Heart left ventricle (tissue), 16 donors: ENCODE results near the gene SORT1. TPM values are rescaled to one million over a fixed set of nuclear protein-coding genes. Genes with fewer than 3 reads are reported as not detected.

Experiments
- ATAC-seq, 4 donors: fragments of 200-7000 bp; cut with Tn5 transposase; one replicate each; pipeline ENCODE4 v1.9.1; 2020 to 2022; ENCODE audit warnings: moderate library complexity in 4 of 4, mild to moderate bottlenecking in 3 of 4, moderate number of reproducible peaks in 1 of 4
- DNase-seq, 5 donors: peaks; one replicate each; pipeline ENCODE4 v3.0.0-alpha.2; 2020
- H3K27ac ChIP-seq, 12 donors: fragments of 200-600 bp; sonication (generic) in 4 of 12; one replicate each; pipeline versions ENCODE4 v1.5.0 to v1.8.0; 2016 to 2022; ENCODE audit warnings: mild to moderate bottlenecking in 2 of 12
- H3K27me3 ChIP-seq, 9 donors: fragments of 200-600 bp; sonication (generic) in 2 of 9; one replicate each; pipeline versions ENCODE4 v1.5.1 to v1.8.0; 2016 to 2022; ENCODE audit warnings: mild to moderate bottlenecking in 3 of 9
- H3K36me3 ChIP-seq, 9 donors: fragments of 200-600 bp; sonication (generic) in 2 of 9; one replicate each; pipeline versions ENCODE4 v1.5.0 to v1.8.0; 2018 to 2022; ENCODE audit warnings: mild to moderate bottlenecking in 2 of 9
- H3K4me1 ChIP-seq, 12 donors: fragments of 200-600 bp; sonication (generic) in 4 of 12; one replicate each; pipeline versions ENCODE4 v1.5.0 to v1.8.0; 2016 to 2022; ENCODE audit warnings: mild to moderate bottlenecking in 3 of 12
- H3K4me3 ChIP-seq, 12 donors: fragments of 200-600 bp; sonication (generic) in 4 of 12; one replicate each; pipeline versions ENCODE4 v1.5.0 to v1.8.0; 2017 to 2022; ENCODE audit warnings: mild to moderate bottlenecking in 9 of 12, moderate library complexity in 4 of 12
- H3K9me3 ChIP-seq, 12 donors: fragments of 200-600 bp; sonication (generic) in 4 of 12; one replicate each; pipeline versions ENCODE4 v1.5.0 to v1.8.0; 2016 to 2022; ENCODE audit warnings: mild to moderate bottlenecking in 1 of 12
- POLR2A ChIP-seq, 2 donors: fragments of 450-650 bp; IDR thresholded peaks; one replicate each; pipeline ENCODE4 v1.6.1; 2017; ENCODE audit warnings: antibody characterized with exemption in 2 of 2, mild to moderate bottlenecking in 2 of 2, moderate library complexity in 2 of 2
- WGBS, 4 donors: extraction: QIAGEN DNeasy Blood & Tissue Kit in 2 of 4; methylation state at CpG; one replicate each; pipeline versions ENCODE4 v1.1.5 to v1.1.7; 2013 to 2018; 5-methylcytosine and 5-hydroxymethylcytosine counted together
- intact Hi-C, 10 donors: fragments of 100-400 bp; cut with DNase I; formaldehyde crosslinking; loops; one replicate each; pipeline versions ENCODE4 v1.11.1 to v1.14.2; 2022
- polyA plus RNA-seq, 2 donors: library from polyadenylated mRNA; stranded (reverse); fragments of 200-250 nt; gene quantifications; one replicate each; pipeline ENCODE4 v1.2.3, GENCODE V29; 2013
- total RNA-seq, 9 donors: library from RNA; depleted of rRNA in 2 of 9; stranded (reverse); fragments of >200 nt in 2 of 9; fragmentation: NEBNext Ultra II Directional in 3 of 9; extraction: Animal tissue kit (Norgen Biotek cat#: 25700) in 3 of 9; gene quantifications; one replicate each; pipeline versions ENCODE4 v1.1.0 to v1.2.4, GENCODE V29; 2016 to 2023
- TF ChIP-seq, protein P1 (sequence below), 12 donors: fragments of 200-600 bp; sonication (generic) in 4 of 12; IDR thresholded peaks; one replicate each; pipeline versions ENCODE4 v1.5.0 to v1.8.0; 2018 to 2022; ENCODE audit warnings: antibody characterized with exemption in 12 of 12, mild to moderate bottlenecking in 5 of 12
- donor health status: ischemic (EF 13 %, LVEDD 7.1; RV severe dilation, severe dysfunction).
- donor health status: healthy with polysubstance abuse.
- donor health status: DM: no; HTN: yes; CAD: no.
- donor health status: DM: no; HTN: no; CAD: no.
- donor health status: ischemic (EF 25% LVEDD 6.9; RV normal size, moderate dysfunction).
- donor health status: ischemic (EF 25% LVEDD 5.7; RV mildly dilated, moderate dysfunction).
- donor health status: healthy.
- donor health status: DM: yes; HTN: yes; CAD: no.
- donor health status: ischemic (EF 35%, LVEDD 5.7; RV mildly dilated, moderate dysfunction).
- donor health status: nonischemic (EF 11% LVEDD 7.7; RV severe dilation, severe dysfunction).
- donor health status: DM: yes; HTN: yes; CAD: no.
- donor health status: PGD.
- donor health status: ischemic (EF 29% LVEDD 5.4; RV normal size, mild dysfunction).
- donor health status: nonischemic (EF 23%, LVEDD 6.1; RV moderate dilation, normal function).

SORT1 gene
- total and polyA plus RNA-seq, 11 donors = 36.9 to 346 (median 145) TPM

DNA sequence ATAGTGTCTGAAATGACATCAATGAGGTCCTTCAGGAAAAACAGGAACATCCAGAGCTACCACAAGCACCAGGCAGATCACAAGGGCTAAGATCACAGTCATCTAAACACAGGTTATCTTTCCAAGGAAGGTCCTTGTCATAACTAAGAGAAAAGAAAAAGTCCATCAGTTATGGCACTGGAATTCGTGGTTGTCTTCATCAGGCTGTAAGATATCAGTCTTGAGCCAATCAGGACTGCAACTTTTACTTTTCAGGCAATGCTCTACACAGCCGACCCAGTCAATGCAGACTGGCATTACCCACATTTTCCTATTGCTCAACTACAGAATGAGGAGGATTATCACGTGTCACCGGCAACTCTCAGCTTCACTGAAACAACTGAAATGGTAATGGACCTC, 26.4 kb downstream of the SORT1 start:
- ATAC-seq (peak; percentile 60 to 88 (median 82)), DNase-seq (peak in 1 of 5 donors; percentile 33)
- H3K27me3 ChIP-seq = no peaks in the 10 kb centered on the region
- peaks cover 0 to 60% (median 29%) of the 10 kb centered on the region in 12 donors for H3K4me1 ChIP-seq
- H3K27ac ChIP-seq = peak overlapping the region; percentile 48 to 86 (median 75)
- no peaks in the 10 kb centered on the region for H3K9me3 ChIP-seq
- peak overlapping the region in 5 of 12 donors; percentile 7 to 18 (median 16) for H3K4me3 ChIP-seq
- no peak for TF ChIP-seq POLR2A (IDR thresholded peaks at IDR 0.05)
- TF ChIP-seq, protein P1, sequence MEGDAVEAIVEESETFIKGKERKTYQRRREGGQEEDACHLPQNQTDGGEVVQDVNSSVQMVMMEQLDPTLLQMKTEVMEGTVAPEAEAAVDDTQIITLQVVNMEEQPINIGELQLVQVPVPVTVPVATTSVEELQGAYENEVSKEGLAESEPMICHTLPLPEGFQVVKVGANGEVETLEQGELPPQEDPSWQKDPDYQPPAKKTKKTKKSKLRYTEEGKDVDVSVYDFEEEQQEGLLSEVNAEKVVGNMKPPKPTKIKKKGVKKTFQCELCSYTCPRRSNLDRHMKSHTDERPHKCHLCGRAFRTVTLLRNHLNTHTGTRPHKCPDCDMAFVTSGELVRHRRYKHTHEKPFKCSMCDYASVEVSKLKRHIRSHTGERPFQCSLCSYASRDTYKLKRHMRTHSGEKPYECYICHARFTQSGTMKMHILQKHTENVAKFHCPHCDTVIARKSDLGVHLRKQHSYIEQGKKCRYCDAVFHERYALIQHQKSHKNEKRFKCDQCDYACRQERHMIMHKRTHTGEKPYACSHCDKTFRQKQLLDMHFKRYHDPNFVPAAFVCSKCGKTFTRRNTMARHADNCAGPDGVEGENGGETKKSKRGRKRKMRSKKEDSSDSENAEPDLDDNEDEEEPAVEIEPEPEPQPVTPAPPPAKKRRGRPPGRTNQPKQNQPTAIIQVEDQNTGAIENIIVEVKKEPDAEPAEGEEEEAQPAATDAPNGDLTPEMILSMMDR (IDR thresholded peaks at IDR 0.05) = no peak
- intact Hi-C loops = no loop called here
- H3K36me3 ChIP-seq = peaks cover 0 to 23% (median 14%) of the 10 kb centered on the region in 9 donors
- WGBS, 4 donors = 33 to 44% (median 42%) methylated on average over 4 of the region's 4 CpGs

DNA sequence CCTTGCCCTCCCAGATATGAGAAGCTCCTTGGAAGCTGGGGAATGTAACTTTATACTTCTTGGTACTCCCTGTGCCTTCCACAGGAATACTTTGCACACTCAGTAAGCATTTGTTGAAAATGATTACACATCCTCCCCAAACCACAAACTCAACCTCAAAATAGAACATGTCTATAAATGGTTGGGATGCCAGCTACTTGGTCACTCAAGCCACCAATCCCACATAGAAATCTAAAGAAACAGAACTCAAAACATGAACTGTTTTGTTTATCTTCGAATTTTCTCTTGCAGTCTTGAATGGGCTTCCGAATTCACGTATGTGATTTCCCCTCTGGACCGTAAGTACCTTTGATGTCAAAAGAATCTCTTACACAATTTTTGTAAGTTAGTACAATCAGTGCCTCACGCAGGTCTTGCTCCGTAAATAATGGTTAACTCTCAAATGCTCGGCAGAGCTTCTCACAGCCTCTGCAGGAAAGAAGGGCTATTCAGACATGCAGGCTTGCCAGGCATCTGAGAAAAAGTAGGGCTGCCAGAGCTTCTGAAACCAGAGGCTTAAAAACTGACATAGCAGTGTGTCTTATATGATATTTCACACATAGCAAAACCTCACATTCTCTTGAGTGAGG, 26.9 kb downstream of the SORT1 start:
- Histone ChIP-seq H3K4me3 (peak overlapping the region in 5 of 12 donors; percentile 7 to 18 (median 16)), H3K4me1 (peaks cover 0 to 60% (median 29%) of the 10 kb centered on the region in 12 donors), H3K27ac (peak overlapping the region; percentile 48 to 86 (median 75)), H3K9me3 (no peaks in the 10 kb centered on the region), H3K36me3 (peaks cover 0 to 28% (median 19%) of the 10 kb centered on the region in 9 donors), H3K27me3 (no peaks in the 10 kb centered on the region)
- DNase-seq = no peak
- 41 to 51% (median 47%) methylated on average over 7 of the region's 7 CpGs for WGBS, 4 donors
- intact Hi-C loops = no loop called here
- TF ChIP-seq POLR2A (IDR thresholded peaks at IDR 0.05) = no peak
- TF ChIP-seq, protein P1 (IDR thresholded peaks at IDR 0.05) = no peak
- ATAC-seq = peak; percentile 21 to 51 (median 40)

DNA sequence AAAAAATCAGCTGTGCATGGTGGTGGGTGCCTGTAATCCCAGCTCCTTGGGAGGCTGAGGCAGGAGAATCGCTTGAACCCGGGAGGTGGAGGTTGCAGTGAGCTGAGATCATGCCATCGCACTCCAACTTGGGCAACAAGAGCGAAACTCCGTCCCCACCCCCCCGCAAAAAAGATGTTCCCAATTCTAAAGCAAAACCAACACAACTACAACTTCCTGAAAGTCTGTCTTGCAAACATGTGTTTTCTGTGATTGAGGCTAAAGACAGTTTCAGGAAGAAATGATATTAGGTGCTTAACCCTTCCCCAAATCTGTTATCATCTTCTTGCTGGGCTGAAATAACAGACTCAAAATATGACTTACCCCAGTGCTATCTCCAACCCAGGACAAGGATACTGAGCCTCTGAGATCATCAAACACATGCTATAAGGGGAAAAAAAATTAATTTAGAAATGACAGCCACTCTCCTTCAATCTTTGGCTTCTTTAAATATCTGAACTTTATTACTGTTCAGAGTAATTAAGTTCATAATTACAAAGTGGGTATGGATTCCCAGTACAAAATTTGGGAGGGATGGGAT, 28.5 kb downstream of the SORT1 start:
- ATAC-seq (peak in 1 of 4 donors; percentile 13), DNase-seq (no peak)
- TF ChIP-seq, protein P1 (IDR thresholded peaks at IDR 0.05) = no peak
- no peak for TF ChIP-seq POLR2A (IDR thresholded peaks at IDR 0.05)
- peak overlapping the region in 9 of 12 donors; percentile 8 to 86 (median 77) for H3K27ac ChIP-seq
- WGBS, 4 donors = 87 to 98% (median 93%) methylated on average over 6 of the region's 6 CpGs
- no peak overlapping the region for H3K4me3 ChIP-seq
- H3K36me3 ChIP-seq = peaks cover 0 to 43% (median 22%) of the 10 kb centered on the region in 9 donors
- no peaks in the 10 kb centered on the region for H3K9me3 ChIP-seq
- no peaks in the 10 kb centered on the region for H3K27me3 ChIP-seq
- intact Hi-C loops = no loop called here
- H3K4me1 ChIP-seq = peaks cover 0 to 57% (median 31%) of the 10 kb centered on the region in 12 donors

DNA sequence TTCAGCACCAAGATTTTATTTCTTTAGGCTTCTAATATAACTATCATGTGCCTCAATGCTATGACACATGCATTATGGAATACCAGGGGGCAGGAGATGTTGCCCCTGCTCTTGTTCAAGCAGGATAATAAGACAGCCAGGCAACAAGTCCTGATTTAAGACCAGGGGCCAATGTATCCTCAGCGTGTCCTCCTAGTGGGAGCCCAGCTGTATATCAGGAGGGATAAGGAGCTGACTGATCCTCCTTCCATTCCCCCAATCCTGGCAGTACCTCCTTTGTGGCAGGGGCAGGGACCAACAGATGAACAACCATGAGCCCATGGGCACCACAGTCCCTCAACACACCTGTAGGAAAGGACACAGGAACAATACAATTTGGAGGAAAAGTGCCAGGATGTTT, 29.3 kb downstream of the SORT1 start:
- Histone ChIP-seq H3K36me3 (peaks cover 0 to 43% (median 22%) of the 10 kb centered on the region in 9 donors), H3K27ac (peak overlapping the region in 8 of 12 donors; percentile 49 to 86 (median 76)), H3K4me1 (peaks cover 0 to 55% (median 31%) of the 10 kb centered on the region in 12 donors), H3K4me3 (no peak overlapping the region), H3K27me3 (no peaks in the 10 kb centered on the region), H3K9me3 (no peaks in the 10 kb centered on the region)
- TF ChIP-seq, protein P1 (IDR thresholded peaks at IDR 0.05) = no peak
- TF ChIP-seq POLR2A (IDR thresholded peaks at IDR 0.05) = no peak
- DNase-seq (no peak), ATAC-seq (no peak)
- 69 to 100% (median 85%) methylated on average over 1 of the region's 1 CpG for WGBS, 4 donors
- intact Hi-C loops = no loop called here
